ENCODE results near the gene NCAM2.

Gene NCAM2

DNA sequence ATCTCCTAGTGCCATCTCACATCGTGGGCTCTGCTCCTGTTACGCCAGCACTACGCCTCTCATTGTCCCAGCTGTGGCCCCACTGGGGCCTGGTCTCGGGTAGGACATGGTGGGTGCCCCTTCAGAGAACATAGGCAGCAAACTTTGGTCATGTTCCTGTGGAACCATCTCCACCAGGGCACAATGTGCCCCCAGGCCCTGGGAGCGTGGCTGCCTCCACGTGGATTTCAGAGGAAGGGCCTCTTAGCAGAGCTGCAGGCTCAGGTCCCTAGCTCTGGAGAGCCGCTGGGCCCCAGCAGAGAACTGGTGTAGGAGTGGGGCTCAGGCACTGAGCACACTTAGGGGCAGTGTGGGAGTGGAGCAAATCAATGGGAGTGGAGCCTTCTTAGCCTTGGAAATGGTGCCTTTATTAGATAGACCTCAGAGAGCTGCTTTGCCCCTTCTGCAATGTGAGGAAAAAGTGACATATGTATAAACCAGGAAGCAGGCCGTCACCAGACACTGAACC, 460.0 kb downstream of the NCAM2 start:
- DNase-seq (ENCODE audit: low spot score) = no peak

DNA sequence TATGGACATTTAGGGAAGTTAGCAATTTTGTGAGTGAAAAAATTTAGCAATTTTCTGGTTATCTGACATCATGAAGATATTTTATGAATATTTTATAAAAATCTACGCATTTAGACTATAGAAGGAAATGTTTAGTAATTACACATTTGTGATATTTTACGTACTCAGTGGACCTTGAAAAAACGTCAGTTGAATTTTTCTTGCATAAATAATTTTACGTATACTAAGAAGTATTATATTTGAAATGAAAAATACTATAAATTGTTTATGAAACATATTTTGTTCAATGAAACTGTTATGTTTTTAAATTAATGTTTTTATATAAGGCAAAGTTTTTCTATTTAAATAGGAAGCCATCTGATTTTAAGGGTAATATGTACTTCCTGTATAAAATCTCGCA, 462.8 kb downstream of the NCAM2 start:
- no peak for DNase-seq (ENCODE audit: low spot score)

DNA sequence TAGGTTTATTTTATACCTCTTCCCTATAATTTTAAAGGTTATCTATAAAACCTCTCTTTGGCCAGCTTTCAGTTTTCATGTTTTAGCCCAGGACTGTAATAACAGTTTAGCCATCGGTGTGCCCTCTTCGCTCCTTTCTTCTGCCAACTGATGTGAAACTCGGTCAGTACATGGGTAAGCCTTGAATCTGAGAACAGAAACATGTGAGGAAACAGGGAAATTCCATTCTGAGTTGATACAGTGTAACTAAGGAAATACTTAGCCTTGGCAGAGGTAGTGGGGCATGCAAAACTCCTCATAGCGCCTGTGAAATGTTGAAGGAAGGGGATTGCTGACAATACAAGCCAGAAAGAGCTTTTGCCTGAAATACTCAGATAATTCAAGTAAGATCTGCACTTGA, 465.2 kb downstream of the NCAM2 start:
- DNase-seq (ENCODE audit: low spot score) = no peak

DNA sequence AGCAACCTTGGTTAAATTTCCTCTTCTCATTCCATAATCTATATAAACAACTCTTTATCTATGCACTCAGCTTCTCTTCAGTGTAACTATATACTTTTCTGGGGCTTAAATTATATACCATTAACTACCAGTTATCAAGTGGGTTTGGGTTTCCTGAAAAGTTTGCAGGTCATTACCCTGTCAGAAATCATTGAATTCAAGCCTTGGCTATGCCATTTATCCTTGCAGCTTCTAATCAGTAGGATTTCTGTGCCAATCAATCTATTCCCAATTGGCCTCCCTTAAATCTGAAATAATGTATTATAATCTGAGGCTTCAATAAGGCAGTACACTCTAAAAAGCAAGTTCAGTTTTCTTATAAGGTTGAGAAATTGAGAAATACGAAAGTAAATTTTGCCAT, 466.5 kb downstream of the NCAM2 start:
- DNase-seq (ENCODE audit: low spot score) = no peak

DNA sequence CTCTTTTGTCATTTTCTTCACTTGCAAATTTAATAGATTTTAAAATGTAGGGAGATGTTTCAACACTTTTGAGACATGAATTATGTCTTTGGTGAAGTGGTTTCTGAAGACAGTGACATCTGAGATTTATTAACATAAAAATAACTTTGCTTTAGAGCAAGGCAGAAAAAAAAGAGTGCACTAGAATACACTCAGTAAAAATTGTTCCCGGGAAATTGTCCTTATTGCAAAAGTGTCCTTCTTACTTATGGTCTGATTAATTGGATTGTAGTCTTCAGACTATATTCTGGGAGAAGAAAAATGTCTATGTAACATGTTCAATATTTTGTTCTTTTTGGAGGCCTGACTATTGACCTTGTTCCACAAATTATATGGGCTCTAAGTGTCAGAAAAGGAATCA, 468.5 kb downstream of the NCAM2 start:
- DNase-seq (ENCODE audit: low spot score) = no peak

DNA sequence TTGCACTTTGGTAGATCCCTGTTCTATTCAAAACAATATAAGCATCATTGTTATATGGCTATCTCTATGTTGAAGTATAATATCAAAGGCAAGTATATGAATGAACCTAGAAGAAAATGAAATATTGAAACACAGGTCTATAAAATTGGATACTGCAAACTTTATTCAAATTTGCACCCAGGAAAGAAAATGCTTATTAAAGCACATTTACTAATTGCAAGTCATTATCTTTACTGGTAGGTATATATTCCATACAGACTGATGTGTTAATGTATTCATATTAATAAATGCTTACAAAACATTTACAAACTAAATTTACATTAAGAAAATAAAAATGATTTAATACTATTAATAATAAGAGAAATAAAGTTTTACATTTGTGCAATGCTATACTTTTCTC, 469.8 kb downstream of the NCAM2 start:
- no peak for DNase-seq (ENCODE audit: low spot score)

DNA sequence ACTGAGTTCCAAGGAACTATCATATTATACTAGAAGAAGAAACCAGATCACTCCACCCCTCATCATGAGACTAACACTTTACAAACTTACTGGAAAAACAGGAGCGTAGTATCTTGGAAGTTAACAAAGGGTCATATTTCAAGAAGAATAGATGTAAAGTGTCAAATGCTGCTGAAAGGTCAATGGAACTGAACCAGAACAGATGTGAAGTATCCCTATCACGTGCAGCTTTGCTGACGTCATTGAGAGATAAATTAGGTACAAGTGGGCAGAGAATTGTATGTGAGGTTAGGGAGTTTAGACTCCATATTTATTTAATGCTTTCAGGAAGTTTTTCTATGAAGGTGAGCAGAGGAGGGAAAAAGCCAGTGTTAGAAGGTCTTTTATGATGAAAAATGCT, 483.0 kb downstream of the NCAM2 start:
- DNase-seq (ENCODE audit: low spot score) = no peak

DNA sequence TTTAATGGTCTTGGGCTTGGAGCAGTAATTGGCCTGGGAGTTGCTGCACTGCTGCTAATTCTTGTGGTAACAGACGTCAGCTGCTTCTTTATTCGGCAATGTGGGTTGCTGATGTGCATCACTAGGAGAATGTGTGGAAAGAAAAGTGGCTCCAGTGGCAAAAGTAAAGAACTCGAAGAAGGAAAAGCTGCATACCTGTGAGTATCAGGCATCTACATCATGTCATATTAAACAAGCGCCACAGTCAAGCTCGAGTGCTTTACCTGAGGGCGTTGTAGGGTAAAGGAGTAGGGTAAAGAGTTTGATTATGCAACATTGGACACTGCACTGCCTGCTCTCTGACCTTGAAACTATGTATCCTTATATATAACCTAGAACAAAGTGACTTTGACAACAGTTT, 510.6 kb downstream of the NCAM2 start:
- no peak for DNase-seq (ENCODE audit: low spot score)

DNA sequence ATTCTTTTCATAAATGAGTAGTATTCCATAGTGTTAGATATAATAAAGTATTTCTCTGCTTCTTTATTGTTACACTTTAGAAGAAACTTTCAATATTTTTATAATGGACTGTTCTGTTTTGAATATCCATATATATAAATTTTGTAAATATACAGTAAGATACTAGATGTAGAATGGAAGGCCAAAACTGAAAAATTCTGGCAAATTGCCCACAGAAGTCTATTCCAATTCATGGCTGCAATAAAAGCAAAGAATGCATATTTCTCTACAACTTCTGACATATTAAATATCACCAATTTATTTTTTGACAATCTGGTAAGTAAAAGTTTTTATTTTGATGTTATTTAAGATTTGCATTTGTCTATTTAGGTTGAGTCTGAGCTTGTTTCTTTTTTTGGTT, 532.5 kb downstream of the NCAM2 start:
- DNase-seq (ENCODE audit: low spot score) = no peak

DNA sequence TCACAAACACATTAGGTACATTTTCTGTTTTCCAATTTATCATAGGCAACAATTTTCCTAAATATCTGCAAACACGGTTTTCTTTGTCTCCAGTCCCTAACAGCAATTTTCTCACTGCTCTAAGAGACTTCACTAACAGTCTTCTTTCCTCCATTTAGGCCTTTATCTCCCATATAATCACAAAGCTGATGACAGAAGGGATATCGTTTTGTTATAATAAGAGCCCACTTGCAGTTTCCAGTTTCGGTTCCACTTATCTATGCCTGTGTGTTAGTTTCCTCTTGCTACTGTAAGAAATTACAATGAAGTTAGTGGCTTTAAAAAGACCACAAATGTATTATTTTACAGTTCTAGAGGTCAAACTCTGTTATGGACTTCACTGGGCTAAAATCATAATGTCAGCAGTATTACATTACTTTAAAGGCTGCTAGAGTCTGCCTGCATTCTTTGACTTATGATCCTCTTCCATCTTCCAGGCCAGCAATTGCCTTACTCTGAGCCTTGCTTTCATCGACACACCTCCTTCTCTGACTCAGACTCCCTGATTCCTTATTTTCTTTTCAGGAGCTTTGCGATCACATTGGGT, 549.3 kb downstream of the NCAM2 start:
- no peak for DNase-seq (ENCODE audit: low spot score)

DNA sequence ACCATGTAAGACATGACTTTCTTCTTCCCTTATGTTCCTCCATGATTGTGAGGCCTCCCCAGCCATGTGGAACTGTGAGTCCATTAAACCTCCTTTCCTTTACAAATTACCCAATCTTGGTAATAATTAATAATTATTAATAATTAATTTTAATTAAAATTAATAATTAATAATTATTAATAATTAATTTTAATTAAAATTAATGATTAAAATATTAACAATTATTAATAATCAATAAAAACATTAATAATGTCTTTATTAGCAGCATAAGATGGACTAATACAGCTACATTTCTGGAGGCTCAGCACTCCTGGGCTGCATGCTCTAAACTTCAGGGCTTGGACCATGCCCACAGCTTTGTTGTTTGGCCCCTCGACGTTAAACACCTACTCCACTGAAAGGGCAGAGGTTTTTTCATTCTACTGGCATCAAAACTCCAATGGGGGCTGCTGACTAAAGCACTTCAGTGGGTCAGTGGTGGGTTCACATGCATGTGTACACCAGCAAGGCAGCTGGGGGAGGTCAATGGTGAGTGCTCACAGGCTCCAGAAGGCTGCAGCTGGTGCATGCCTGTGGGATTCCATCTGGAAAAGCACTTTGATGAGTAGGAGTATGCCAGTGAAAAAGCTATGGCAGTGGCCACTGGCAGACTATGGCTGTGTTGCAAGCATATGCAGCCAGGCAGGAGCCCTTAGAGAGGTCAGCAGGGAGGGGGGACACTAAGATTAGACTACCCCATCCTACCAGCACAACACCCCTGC, 561.3 kb downstream of the NCAM2 start:
- no peak for DNase-seq (ENCODE audit: low spot score)

All from CD4-positive, alpha-beta T cell treated with Interleukin-2 at 100 ng/mL for 4 hours (primary cell).